Measurements from ENCODE around the gene GIPR. TPM values are rescaled to one million over a fixed set of nuclear protein-coding genes. Genes with fewer than 3 reads are reported as not detected.

The GIPR gene
- total and polyA plus RNA-seq, 2 experiments from 2014 or later = 12.8 to 23.6 TPM

DNA sequence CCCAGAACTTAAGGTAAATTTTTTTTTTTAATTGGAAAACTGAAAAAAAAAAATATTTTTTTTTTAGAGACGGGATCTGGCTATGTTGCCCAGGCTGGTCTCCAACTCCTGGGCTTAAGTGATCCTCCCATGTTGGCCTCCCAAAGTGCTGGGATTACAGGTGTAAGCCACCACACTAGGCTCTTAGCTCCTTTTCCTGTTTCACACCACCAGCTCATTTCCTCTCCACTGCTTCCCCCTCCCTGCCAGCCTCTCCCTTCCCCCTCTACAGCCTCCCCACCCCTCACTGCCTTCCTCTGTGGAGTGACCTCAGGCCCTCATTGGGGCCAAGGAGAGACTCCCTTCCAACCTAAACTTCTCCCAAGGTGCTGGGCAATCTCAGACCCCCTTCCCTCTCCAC, 4.2 kb upstream of the GIPR start:
- Histone ChIP-seq H3K9me3 (ENCODE audit: low read depth) (no peaks in the 10 kb centered on the region), H3K27ac (no peak overlapping the region), H3K4me3 (no peak overlapping the region), H3K4me1 (ENCODE audit: low read depth) (no peaks in the 10 kb centered on the region), H3K36me3 (no peaks in the 10 kb centered on the region), H3K27me3 (no peaks in the 10 kb centered on the region)
- DNase-seq (ENCODE audit: low read depth in 1 of 2, low spot score in 1 of 2) = no peak
- TF ChIP-seq, protein P1, sequence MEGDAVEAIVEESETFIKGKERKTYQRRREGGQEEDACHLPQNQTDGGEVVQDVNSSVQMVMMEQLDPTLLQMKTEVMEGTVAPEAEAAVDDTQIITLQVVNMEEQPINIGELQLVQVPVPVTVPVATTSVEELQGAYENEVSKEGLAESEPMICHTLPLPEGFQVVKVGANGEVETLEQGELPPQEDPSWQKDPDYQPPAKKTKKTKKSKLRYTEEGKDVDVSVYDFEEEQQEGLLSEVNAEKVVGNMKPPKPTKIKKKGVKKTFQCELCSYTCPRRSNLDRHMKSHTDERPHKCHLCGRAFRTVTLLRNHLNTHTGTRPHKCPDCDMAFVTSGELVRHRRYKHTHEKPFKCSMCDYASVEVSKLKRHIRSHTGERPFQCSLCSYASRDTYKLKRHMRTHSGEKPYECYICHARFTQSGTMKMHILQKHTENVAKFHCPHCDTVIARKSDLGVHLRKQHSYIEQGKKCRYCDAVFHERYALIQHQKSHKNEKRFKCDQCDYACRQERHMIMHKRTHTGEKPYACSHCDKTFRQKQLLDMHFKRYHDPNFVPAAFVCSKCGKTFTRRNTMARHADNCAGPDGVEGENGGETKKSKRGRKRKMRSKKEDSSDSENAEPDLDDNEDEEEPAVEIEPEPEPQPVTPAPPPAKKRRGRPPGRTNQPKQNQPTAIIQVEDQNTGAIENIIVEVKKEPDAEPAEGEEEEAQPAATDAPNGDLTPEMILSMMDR (IDR thresholded peaks at IDR 0.05; ENCODE audit: low read depth, low read length) = no peak

- H3K36me3 ChIP-seq = no peaks in the 10 kb centered on the region
- TF ChIP-seq, protein P1 (IDR thresholded peaks at IDR 0.05; ENCODE audit: low read depth, low read length) = no peak
- no peaks in the 10 kb centered on the region for H3K9me3 ChIP-seq (ENCODE audit: low read depth)
- H3K4me3 ChIP-seq = no peak overlapping the region
- no peak for DNase-seq (ENCODE audit: low read depth in 1 of 2, low spot score in 1 of 2)
- no peak overlapping the region for H3K27ac ChIP-seq
- H3K4me1 ChIP-seq (ENCODE audit: low read depth) = no peaks in the 10 kb centered on the region
- H3K27me3 ChIP-seq = no peaks in the 10 kb centered on the region
Measured at GRCh38 chr19:45664575-45664974, 3.4 kb upstream of the GIPR start.

DNA sequence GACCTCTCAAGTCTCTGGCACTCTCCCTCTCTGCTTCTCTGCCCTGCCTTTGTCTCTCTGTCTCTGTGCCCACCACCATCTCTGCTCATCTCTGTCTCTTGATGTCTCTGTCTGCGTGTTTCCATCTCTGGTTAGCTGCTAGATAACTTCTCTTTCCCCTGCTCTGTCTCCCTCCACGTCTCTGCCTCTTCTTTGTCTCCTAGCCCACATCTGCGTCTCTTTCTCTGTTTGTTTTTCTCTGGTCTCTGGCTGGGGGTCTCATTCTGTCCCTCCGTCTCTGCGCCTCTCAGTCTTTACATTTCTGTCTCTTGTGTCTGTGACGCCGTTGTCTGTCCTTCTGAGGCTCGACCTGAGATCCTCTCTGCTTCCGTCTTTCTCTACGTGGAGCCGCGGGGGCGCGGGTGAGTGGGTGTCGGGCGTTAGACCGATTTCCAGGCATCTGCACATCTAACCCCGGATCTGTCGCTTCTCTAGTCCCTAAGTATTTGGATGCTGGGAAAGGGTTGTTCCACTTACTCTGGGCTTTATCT, 386 bp downstream of the GIPR start:
- H3K36me3 ChIP-seq = no peaks in the 10 kb centered on the region
- H3K9me3 ChIP-seq (ENCODE audit: low read depth) = no peaks in the 10 kb centered on the region
- peak overlapping the region; percentile 73 for H3K4me3 ChIP-seq
- no peak for DNase-seq (ENCODE audit: low read depth in 1 of 2, low spot score in 1 of 2)
- peak overlapping the region; percentile 7 for H3K27ac ChIP-seq
- no peaks in the 10 kb centered on the region for H3K27me3 ChIP-seq
- TF ChIP-seq, protein P1 (IDR thresholded peaks at IDR 0.05; ENCODE audit: low read depth, low read length) = no peak
- no peaks in the 10 kb centered on the region for H3K4me1 ChIP-seq (ENCODE audit: low read depth)

DNA sequence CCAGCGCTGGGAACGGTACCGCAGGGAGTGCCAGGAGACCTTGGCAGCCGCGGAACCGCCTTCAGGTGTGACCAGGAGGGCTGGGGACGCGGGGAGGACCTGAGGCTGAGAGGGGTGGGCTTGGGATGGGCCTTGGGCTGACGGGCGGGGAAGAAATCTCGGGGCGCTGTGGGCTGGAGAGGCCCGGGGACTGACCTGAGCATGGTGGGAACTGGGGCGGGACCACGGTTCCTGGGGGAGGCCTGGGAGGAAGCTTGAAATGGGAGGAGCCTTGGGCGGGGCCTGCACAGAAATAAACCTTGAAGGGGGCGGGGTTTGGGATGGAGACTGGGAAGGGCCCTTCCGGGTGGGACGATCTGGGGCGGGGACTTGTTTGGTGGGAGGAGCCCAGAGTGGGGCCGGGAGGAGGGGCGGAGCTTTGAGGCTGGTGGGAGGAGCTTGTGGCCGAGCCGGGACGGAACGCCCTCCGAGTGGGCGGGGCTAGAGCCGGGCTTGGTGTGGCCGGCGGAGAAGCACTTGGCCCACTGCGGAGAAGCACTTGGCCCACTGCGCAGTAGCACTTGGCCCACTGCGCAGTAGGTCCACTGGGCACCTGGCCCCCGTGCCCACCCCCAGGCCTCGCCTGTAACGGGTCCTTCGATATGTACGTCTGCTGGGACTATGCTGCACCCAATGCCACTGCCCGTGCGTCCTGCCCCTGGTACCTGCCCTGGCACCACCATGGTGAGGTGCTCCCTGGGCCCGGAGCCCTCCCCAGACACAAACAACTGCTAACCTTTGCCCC, 2.8 kb downstream of the GIPR start:
- Histone ChIP-seq H3K27me3 (no peaks in the 10 kb centered on the region), H3K9me3 (ENCODE audit: low read depth) (no peaks in the 10 kb centered on the region), H3K4me1 (ENCODE audit: low read depth) (no peaks in the 10 kb centered on the region), H3K36me3 (no peaks in the 10 kb centered on the region), H3K4me3 (peak overlapping the region; percentile 14), H3K27ac (no peak overlapping the region)
- TF ChIP-seq, protein P1 (IDR thresholded peaks at IDR 0.05; ENCODE audit: low read depth, low read length) = no peak
- DNase-seq (ENCODE audit: low read depth in 1 of 2, low spot score in 1 of 2) = peak; percentile 89 to 95

DNA sequence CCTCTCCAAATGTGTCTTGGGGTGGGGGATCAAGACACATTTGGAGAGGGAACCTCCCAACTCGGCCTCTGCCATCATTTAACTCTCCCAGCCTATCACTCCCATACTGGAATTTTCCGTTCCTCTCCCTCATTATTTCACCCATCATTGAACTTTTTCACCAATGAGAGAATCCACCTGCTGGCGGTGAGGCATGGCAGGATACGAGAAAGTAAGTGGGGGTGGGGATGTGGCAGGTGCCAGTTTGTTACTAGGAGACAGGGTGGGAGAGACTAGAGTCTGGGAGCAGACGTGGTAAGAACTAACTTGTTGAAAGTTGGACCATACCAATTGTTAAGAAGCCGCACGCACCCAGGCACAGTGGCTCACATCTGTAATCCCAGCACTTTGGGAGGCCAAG, 6.9 kb downstream of the GIPR start:
- H3K9me3 ChIP-seq (ENCODE audit: low read depth) = no peaks in the 10 kb centered on the region
- H3K27ac ChIP-seq = no peak overlapping the region
- H3K27me3 ChIP-seq = no peaks in the 10 kb centered on the region
- H3K4me3 ChIP-seq = no peak overlapping the region
- no peaks in the 10 kb centered on the region for H3K4me1 ChIP-seq (ENCODE audit: low read depth)
- no peaks in the 10 kb centered on the region for H3K36me3 ChIP-seq
- no peak for DNase-seq (ENCODE audit: low read depth in 1 of 2, low spot score in 1 of 2)
- TF ChIP-seq, protein P1 (IDR thresholded peaks at IDR 0.05; ENCODE audit: low read depth, low read length) = no peak
